Measurements from ENCODE around the gene SENP6.

SENP6 gene

GRCh38 chr6:75766387-75766786 is 164.7 kb downstream of the SENP6 start:
- TF ChIP-seq CTCF (IDR thresholded peaks at IDR 0.05; ENCODE audit: low read depth, low read length), result no peak
- no peak for DNase-seq (ENCODE audit: extremely low read depth, low read depth)

Measured in AG09319 (cell line).